ENCODE results near the gene WNT8B.

Gene WNT8B

GRCh38 chr10:100522107-100522801, 59.4 kb downstream of the WNT8B start:
- FAIRE-seq, result no peak

GRCh38 chr10:100522945-100523344, 60.1 kb downstream of the WNT8B start:
- no peak for FAIRE-seq

- FAIRE-seq, result no peak
These were observed 61.4 kb downstream of the WNT8B start for GRCh38 chr10:100524206-100524605.

- FAIRE-seq, result no peak
These were observed 61.8 kb downstream of the WNT8B start for GRCh38 chr10:100524638-100525037.

- FAIRE-seq, result no peak
These were observed 65.5 kb downstream of the WNT8B start for GRCh38 chr10:100528123-100528886.

- FAIRE-seq, result no peak
These were observed 66.2 kb downstream of the WNT8B start for GRCh38 chr10:100528921-100529474.

GRCh38 chr10:100529475-100530298, 66.9 kb downstream of the WNT8B start, which contains the start of gene NDUFB8:
Gene NDUFB8 (minus strand): TSS chr10:100529871. CDS start chr10:100529851, 20 bp downstream.
- FAIRE-seq, result peak; percentile 91

GRCh38 chr10:100531761-100532160, 69.0 kb downstream of the WNT8B start:
- FAIRE-seq, result no peak

Data from G401.6 (cell line).